ENCODE measurements around the gene HSPA6.
"Not testable (repeated sequence)": the region's sequence is repeated elsewhere in the genome, so short reads cannot be mapped to it uniquely, and the experiment has no call there.

- not testable (repeated sequence) for TF ChIP-seq POLR2AphosphoS5 (IDR thresholded peaks at IDR 0.05; ENCODE audit: low read depth, low read length); POU2F2 (IDR thresholded peaks at IDR 0.05; ENCODE audit: low read depth, low read length); TAF1 (IDR thresholded peaks at IDR 0.05; ENCODE audit: low read depth, low read length); POLR2A (IDR thresholded peaks at IDR 0.05; ENCODE audit: low read depth, low read length); PAX5 (IDR thresholded peaks at IDR 0.05; ENCODE audit: insufficient read depth, low read length, severe bottlenecking)
- peak; percentile 46; the same call in 1 of the 2 replicates for TF ChIP-seq SPI1 (IDR thresholded peaks at IDR 0.05; ENCODE audit: low read depth, low read length)
These were observed 36.8 kb downstream of the HSPA6 start for GRCh38 chr1:161560960-161561715.
